ENCODE measurements around the gene TRPM7.

DNA sequence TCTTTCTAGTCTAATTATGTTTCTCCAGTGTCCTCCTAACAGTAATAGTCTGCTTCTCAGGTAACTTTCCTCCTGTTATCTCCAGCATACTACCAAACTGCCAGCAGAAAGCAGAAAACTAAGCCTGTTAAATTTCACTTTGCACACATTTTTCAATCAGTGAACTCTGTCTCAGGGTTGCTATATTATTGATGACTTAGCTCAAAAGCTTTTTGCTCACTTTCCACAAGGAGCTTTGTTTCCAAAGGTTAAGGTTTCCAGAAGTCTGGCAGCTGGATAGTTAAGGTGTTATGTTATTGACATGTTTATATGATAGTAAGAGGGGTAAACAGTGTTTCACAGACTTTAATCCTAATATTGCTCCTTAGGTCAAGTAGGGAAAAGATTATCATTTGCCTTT is 5.1 kb downstream of the TRPM7 start:
- TF ChIP-seq NONO (IDR thresholded peaks at IDR 0.05; ENCODE audit: low read depth in 2 of 2, low read length in 1 of 2) (no peak), FOXA1 (IDR thresholded peaks at IDR 0.05; ENCODE audit: borderline replicate concordance) (no peak)
